HFFc6 (cell line): Measurements from ENCODE around the gene PPM1D. TPM values are rescaled to one million over a fixed set of nuclear protein-coding genes. Genes with fewer than 3 reads are reported as not detected.
"Not testable (repeated sequence)": the region's sequence is repeated elsewhere in the genome, so short reads cannot be mapped to it uniquely, and the experiment has no call there.

ENCODE experiments used
- DNase-seq: peaks from one replicate; pipeline ENCODE4 v3.0.0-alpha.2; 2018
- H3K27ac Mint-ChIP-seq: 2 replicates; pipeline ENCODE4 v1.8.0; 2020; ENCODE audit warnings: mild to moderate bottlenecking, mixed read lengths
- H3K27me3 Mint-ChIP-seq: 2 replicates; pipeline ENCODE4 v1.8.0; 2021; ENCODE audit warnings: mild to moderate bottlenecking, moderate library complexity, mixed read lengths; ENCODE audit not compliant: insufficient read depth
- H3K36me3 Mint-ChIP-seq: 2 replicates; pipeline ENCODE4 v1.8.0; 2021; ENCODE audit warnings: low read depth, mixed read lengths
- H3K4me1 Mint-ChIP-seq: 2 replicates; pipeline ENCODE4 v1.8.0; 2020; ENCODE audit warnings: low read depth, mixed read lengths
- H3K4me3 Mint-ChIP-seq: 2 replicates; pipeline ENCODE4 v1.8.0; 2020; ENCODE audit warnings: mild to moderate bottlenecking, moderate library complexity, mixed read lengths
- H3K9me3 Mint-ChIP-seq: 2 replicates; pipeline ENCODE4 v1.8.0; 2020; ENCODE audit warnings: mild to moderate bottlenecking, mixed read lengths
- CTCF ChIP-seq: fragments of 200-600 bp; sonication (generic); IDR thresholded peaks from 2 replicates; pipeline ENCODE4 v1.5.0; 2021; ENCODE audit warnings: antibody characterized with exemption, mild to moderate bottlenecking
- total RNA-seq, 6 experiments: library from RNA; stranded (reverse); fragmentation: NEBNext Ultra II Directional; extraction: Animal tissue kit (Norgen Biotek cat#: 25700); gene quantifications; 2 replicates in 1 of 6; 3 replicates in 5 of 6; pipeline ENCODE4 v1.2.3, GENCODE V29; 2021

Gene PPM1D
- total RNA-seq, 6 experiments from 2014 or later, result 13.3 to 14.2 (median 13.5) TPM

DNA sequence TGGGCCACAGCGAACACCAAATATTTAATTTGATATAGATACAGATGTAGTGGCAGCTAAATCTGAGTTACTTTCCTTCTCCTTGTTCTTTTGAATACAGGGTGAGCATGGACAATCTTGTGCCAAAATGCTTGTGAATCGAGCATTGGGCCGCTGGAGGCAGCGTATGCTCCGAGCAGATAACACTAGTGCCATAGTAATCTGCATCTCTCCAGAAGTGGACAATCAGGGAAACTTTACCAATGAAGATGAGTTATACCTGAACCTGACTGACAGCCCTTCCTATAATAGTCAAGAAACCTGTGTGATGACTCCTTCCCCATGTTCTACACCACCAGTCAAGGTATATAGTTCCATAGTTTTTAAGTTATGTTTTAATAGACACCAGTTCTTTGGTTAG lies 56.5 kb downstream of the PPM1D start:
- Mint-ChIP-seq H3K4me3 (no peak overlapping the region), H3K9me3 (no peaks in the 10 kb centered on the region), H3K27ac (no peak overlapping the region), H3K27me3 (peaks cover 1% of the 10 kb centered on the region; the same call in 1 of the 2 replicates), H3K36me3 (peaks cover 12% of the 10 kb centered on the region), H3K4me1 (peaks cover 26% of the 10 kb centered on the region)
- TF ChIP-seq CTCF, result no peak
- DNase-seq, result no peak

GRCh38 chr17:60659156-60659555 lies 59.2 kb downstream of the PPM1D start:
- peaks cover 18% of the 10 kb centered on the region for H3K4me1 Mint-ChIP-seq
- peaks cover 1% of the 10 kb centered on the region; the same call in 1 of the 2 replicates for H3K27me3 Mint-ChIP-seq
- no peak for DNase-seq
- no peaks in the 10 kb centered on the region for H3K9me3 Mint-ChIP-seq
- no peak overlapping the region for H3K4me3 Mint-ChIP-seq
- no peak overlapping the region for H3K27ac Mint-ChIP-seq
- H3K36me3 Mint-ChIP-seq, result peaks cover 12% of the 10 kb centered on the region
- TF ChIP-seq CTCF, result no peak

- no peak overlapping the region for H3K27ac Mint-ChIP-seq
- peaks cover 11% of the 10 kb centered on the region for H3K36me3 Mint-ChIP-seq
- no peak for DNase-seq
- H3K27me3 Mint-ChIP-seq, result peaks cover 1% of the 10 kb centered on the region; the same call in 1 of the 2 replicates
- no peak for TF ChIP-seq CTCF
- H3K4me3 Mint-ChIP-seq, result no peak overlapping the region
- no peaks in the 10 kb centered on the region for H3K9me3 Mint-ChIP-seq
- H3K4me1 Mint-ChIP-seq, result peaks cover 22% of the 10 kb centered on the region
These were observed 61.5 kb downstream of the PPM1D start for GRCh38 chr17:60661489-60661888.

DNA sequence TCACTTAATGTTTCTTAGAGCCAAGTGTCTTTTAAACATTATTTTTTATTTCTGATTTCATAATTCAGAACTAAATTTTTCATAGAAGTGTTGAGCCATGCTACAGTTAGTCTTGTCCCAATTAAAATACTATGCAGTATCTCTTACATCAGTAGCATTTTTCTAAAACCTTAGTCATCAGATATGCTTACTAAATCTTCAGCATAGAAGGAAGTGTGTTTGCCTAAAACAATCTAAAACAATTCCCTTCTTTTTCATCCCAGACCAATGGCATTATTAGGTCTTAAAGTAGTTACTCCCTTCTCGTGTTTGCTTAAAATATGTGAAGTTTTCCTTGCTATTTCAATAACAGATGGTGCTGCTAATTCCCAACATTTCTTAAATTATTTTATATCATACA lies 64.0 kb downstream of the PPM1D start:
- Mint-ChIP-seq H3K4me1 (peaks cover 22% of the 10 kb centered on the region), H3K27me3 (peaks cover 1% of the 10 kb centered on the region; the same call in 1 of the 2 replicates), H3K27ac (peak overlapping the region; percentile 61), H3K4me3 (no peak overlapping the region), H3K36me3 (peaks cover 6% of the 10 kb centered on the region), H3K9me3 (no peaks in the 10 kb centered on the region)
- DNase-seq, result peak; percentile 18
- no peak for TF ChIP-seq CTCF

GRCh38 chr17:60665602-60666001 lies 65.6 kb downstream of the PPM1D start:
- H3K4me3 Mint-ChIP-seq, result no peak overlapping the region
- H3K9me3 Mint-ChIP-seq, result no peaks in the 10 kb centered on the region
- H3K4me1 Mint-ChIP-seq, result peaks cover 18% of the 10 kb centered on the region
- no peak overlapping the region for H3K27ac Mint-ChIP-seq
- H3K27me3 Mint-ChIP-seq, result no peaks in the 10 kb centered on the region
- no peak for DNase-seq
- no peaks in the 10 kb centered on the region; the same call in 1 of the 2 replicates for H3K36me3 Mint-ChIP-seq
- TF ChIP-seq CTCF, result no peak

DNA sequence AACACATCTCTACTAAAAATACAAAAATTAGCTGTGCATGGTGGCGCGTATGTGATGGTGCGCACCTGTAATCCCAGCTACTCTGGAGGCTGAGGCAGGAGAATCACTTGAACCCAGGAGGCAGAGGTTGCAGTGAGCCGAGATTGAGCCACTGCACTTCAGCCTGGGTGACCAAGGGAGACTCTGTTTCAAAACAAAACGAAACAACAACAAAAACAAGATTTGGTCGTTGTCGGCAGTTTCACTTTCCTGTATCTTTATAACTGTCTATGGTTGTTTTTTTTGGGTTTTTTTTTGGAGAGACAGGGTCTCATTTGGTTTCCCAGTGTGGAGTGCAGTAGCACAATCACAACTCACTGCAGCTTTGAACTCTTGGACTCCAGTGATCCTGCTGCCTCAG lies 68.7 kb downstream of the PPM1D start:
- H3K4me1 Mint-ChIP-seq, result peaks cover 16% of the 10 kb centered on the region
- H3K9me3 Mint-ChIP-seq, H3K36me3 Mint-ChIP-seq, H3K4me3 Mint-ChIP-seq, DNase-seq, H3K27me3 Mint-ChIP-seq, H3K27ac Mint-ChIP-seq: not testable (repeated sequence)
